H9 (cell line): ENCODE measurements around the gene PGGHG. TPM values are rescaled to one million over a fixed set of nuclear protein-coding genes. Genes with fewer than 3 reads are reported as not detected.

Experiments
- DNase-seq: peaks from one replicate; pipeline ENCODE4 v3.0.0-alpha.2; 2017
- H2AFZ ChIP-seq: one replicate; pipeline ENCODE4 v1.6.1; 2013; ENCODE audit warnings: mild to moderate bottlenecking, low read length, control low read depth, moderate library complexity
- H2AK5ac ChIP-seq: 2 replicates; pipeline ENCODE4 v1.6.1; 2013; ENCODE audit warnings: low read length, control low read depth, mixed read lengths; ENCODE audit not compliant: insufficient read length
- H2BK120ac ChIP-seq: one replicate; pipeline ENCODE4 v1.6.1; 2013; ENCODE audit warnings: low read depth, mild to moderate bottlenecking, low read length, control low read depth, inconsistent platforms; ENCODE audit not compliant: poor library complexity, severe bottlenecking
- H2BK12ac ChIP-seq: 2 replicates; pipeline ENCODE4 v1.6.1; 2013; ENCODE audit warnings: low read length, control low read depth, mixed read lengths, low read depth; ENCODE audit not compliant: insufficient read length
- H2BK15ac ChIP-seq: 2 replicates; pipeline ENCODE4 v1.6.1; 2013; ENCODE audit warnings: low read depth, low read length, control low read depth
- H2BK20ac ChIP-seq: one replicate; pipeline ENCODE4 v1.6.1; 2013; ENCODE audit warnings: low read depth, mild to moderate bottlenecking, low read length, control low read depth, inconsistent platforms; ENCODE audit not compliant: poor library complexity, severe bottlenecking
- H2BK5ac ChIP-seq: 2 replicates; pipeline ENCODE4 v1.6.1; 2013; ENCODE audit warnings: low read length, control low read depth, mixed read lengths; ENCODE audit not compliant: insufficient read length
- H3K14ac ChIP-seq: 2 replicates; pipeline ENCODE4 v1.6.1; 2013; ENCODE audit warnings: low read length, control low read depth; ENCODE audit not compliant: insufficient read depth
- H3K18ac ChIP-seq: 2 replicates; pipeline ENCODE4 v1.6.1; 2013; ENCODE audit warnings: low read depth, mild to moderate bottlenecking, mixed read lengths, low read length, control low read depth; ENCODE audit not compliant: insufficient read length
- H3K23ac ChIP-seq: 2 replicates; pipeline ENCODE4 v1.6.1; 2013; ENCODE audit warnings: low read length, control low read depth, mixed read lengths, low read depth; ENCODE audit not compliant: insufficient read length
- H3K23me2 ChIP-seq: 2 replicates; pipeline ENCODE4 v1.6.1; 2013; ENCODE audit warnings: low read depth, mild to moderate bottlenecking, mixed read lengths, low read length, control low read depth; ENCODE audit not compliant: insufficient read length, poor library complexity, severe bottlenecking
- H3K27ac ChIP-seq: 2 replicates; pipeline ENCODE4 v1.5.1; 2013; ENCODE audit warnings: low read length, control low read depth, mixed read lengths, low read depth; ENCODE audit not compliant: insufficient read length
- H3K27me3 ChIP-seq: 2 replicates; pipeline ENCODE4 v1.6.1; 2013; ENCODE audit warnings: low read length, control low read depth, inconsistent platforms; ENCODE audit not compliant: insufficient read depth
- H3K4ac ChIP-seq: 2 replicates; pipeline ENCODE4 v1.6.1; 2013; ENCODE audit warnings: low read depth, mild to moderate bottlenecking, control low read depth, inconsistent platforms, low read length, moderate library complexity
- H3K4me1 ChIP-seq: 2 replicates; pipeline ENCODE4 v1.6.1; 2013; ENCODE audit warnings: low read length, control low read depth, inconsistent platforms; ENCODE audit not compliant: insufficient read depth
- H3K4me2 ChIP-seq: 2 replicates; pipeline ENCODE4 v1.6.1; 2013; ENCODE audit warnings: low read length, control low read depth, mixed read lengths; ENCODE audit not compliant: insufficient read length, insufficient read depth
- H3K56ac ChIP-seq: 2 replicates; pipeline ENCODE4 v1.6.1; 2013; ENCODE audit warnings: low read depth, mild to moderate bottlenecking, mixed read lengths, low read length, control low read depth; ENCODE audit not compliant: insufficient read length
- H3K79me1 ChIP-seq: 2 replicates; pipeline ENCODE4 v1.6.1; 2013; ENCODE audit warnings: low read depth, mild to moderate bottlenecking, moderate library complexity, low read length, control low read depth, inconsistent platforms; ENCODE audit not compliant: insufficient read depth, poor library complexity, severe bottlenecking
- H3K79me2 ChIP-seq: 2 replicates; pipeline ENCODE4 v1.6.1; 2013; ENCODE audit warnings: low read length, control low read depth, inconsistent platforms; ENCODE audit not compliant: insufficient read depth
- H3K9ac ChIP-seq: 2 replicates; pipeline ENCODE4 v1.6.1; 2013; ENCODE audit warnings: low read length, control low read depth, mixed read lengths; ENCODE audit not compliant: insufficient read length; ENCODE audit errors: extremely low read depth
- H3K9me3 ChIP-seq: one replicate; pipeline ENCODE4 v1.6.1; 2013; ENCODE audit warnings: low read depth, low read length, inconsistent platforms; ENCODE audit not compliant: control insufficient read depth
- H3T11ph ChIP-seq: one replicate; pipeline ENCODE4 v1.6.1; 2013; ENCODE audit warnings: mild to moderate bottlenecking, low read length, control low read depth, inconsistent platforms
- H4K20me1 ChIP-seq: one replicate; pipeline ENCODE4 v1.6.1; 2013; ENCODE audit not compliant: control insufficient read depth, insufficient read length, insufficient read depth
- H4K5ac ChIP-seq: 2 replicates; pipeline ENCODE4 v1.6.1; 2013; ENCODE audit warnings: low read depth, mild to moderate bottlenecking, mixed read lengths, low read length, control low read depth; ENCODE audit not compliant: insufficient read length
- H4K8ac ChIP-seq: replicated peaks from 2 replicates; pipeline ENCODE4 v1.6.1; 2013; ENCODE audit warnings: low read length, control low read depth, mixed read lengths, low read depth; ENCODE audit not compliant: insufficient read length
- H4K91ac ChIP-seq: 2 replicates; pipeline ENCODE4 v1.6.1; 2013; ENCODE audit warnings: low read depth, mild to moderate bottlenecking, moderate library complexity, mixed read lengths, low read length, control low read depth; ENCODE audit not compliant: insufficient read length
- H3K27ac Mint-ChIP-seq, 3 experiments: 2 replicates in 2 of 3; 3 replicates in 1 of 3; pipeline ENCODE4 v1.8.0; 2020 to 2021; ENCODE audit warnings: mixed read lengths in 3 of 3, mild to moderate bottlenecking in 1 of 3, moderate library complexity in 1 of 3
- H3K27me3 Mint-ChIP-seq: 2 replicates; pipeline ENCODE4 v1.8.0; 2021; ENCODE audit warnings: low read depth, mild to moderate bottlenecking, moderate library complexity, mixed read lengths
- H3K36me3 Mint-ChIP-seq, 3 experiments: 2 replicates in 2 of 3; 3 replicates in 1 of 3; pipeline ENCODE4 v1.8.0; 2020 to 2021; ENCODE audit warnings: low read depth in 3 of 3, mixed read lengths in 3 of 3; ENCODE audit not compliant: insufficient read depth in 1 of 3
- H3K4me1 Mint-ChIP-seq, 2 experiments: 2 replicates each; pipeline ENCODE4 v1.8.0; 2020; ENCODE audit warnings: mixed read lengths in 2 of 2
- H3K4me3 Mint-ChIP-seq, 2 experiments: 2 replicates in 1 of 2; 3 replicates in 1 of 2; pipeline ENCODE4 v1.8.0; 2020 to 2021; ENCODE audit warnings: mild to moderate bottlenecking in 2 of 2, mixed read lengths in 2 of 2, moderate library complexity in 1 of 2
- H3K9me3 Mint-ChIP-seq, 2 experiments: 2 replicates in 1 of 2; 3 replicates in 1 of 2; pipeline ENCODE4 v1.8.0; 2020; ENCODE audit warnings: mild to moderate bottlenecking in 2 of 2, mixed read lengths in 2 of 2, moderate library complexity in 1 of 2
- WGBS: extraction: QIAGEN DNeasy Blood & Tissue Kit; methylation state at CpG from one replicate; pipeline ENCODE4 v1.1.7; 2013; ENCODE audit warnings: missing lambda C conversion rate, low lambda C conversion rate, mixed read lengths; ENCODE audit not compliant: insufficient read length; ENCODE audit errors: extremely low coverage; 5-methylcytosine and 5-hydroxymethylcytosine counted together
- total RNA-seq: library from RNA; stranded (reverse); gene quantifications from 2 replicates; pipeline ENCODE4 v1.2.1, GENCODE V29; 2021
- TF ChIP-seq, protein P1 (sequence below): fragments of 200-600 bp; sonication (generic); conservative IDR thresholded peaks from 3 replicates; pipeline ENCODE4 v1.8.0; 2021; ENCODE audit warnings: antibody characterized with exemption, mild to moderate bottlenecking

Gene PGGHG
- total RNA-seq, 1 experiment from 2014 or later, result 58.3 TPM

DNA sequence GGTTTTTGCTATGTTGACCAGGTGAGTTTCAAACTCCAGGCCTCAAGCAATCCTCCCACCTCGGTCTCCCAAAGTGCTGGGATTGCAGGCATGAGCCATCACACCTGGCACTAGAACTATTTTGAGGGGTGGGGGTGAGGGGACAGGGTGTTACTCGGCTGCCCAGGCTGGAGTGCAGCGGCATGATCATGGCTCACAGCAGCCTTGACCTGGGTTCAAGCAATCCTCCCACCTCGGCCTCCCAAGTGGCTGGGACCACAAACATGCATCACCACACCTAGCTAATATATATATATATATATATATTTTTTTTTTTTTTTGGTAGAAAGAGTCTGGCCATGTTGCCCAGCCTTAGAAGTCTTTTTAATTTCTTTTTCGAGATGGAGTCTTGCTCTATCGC, 48.8 kb downstream of the PGGHG start:
- TF ChIP-seq, protein P1, sequence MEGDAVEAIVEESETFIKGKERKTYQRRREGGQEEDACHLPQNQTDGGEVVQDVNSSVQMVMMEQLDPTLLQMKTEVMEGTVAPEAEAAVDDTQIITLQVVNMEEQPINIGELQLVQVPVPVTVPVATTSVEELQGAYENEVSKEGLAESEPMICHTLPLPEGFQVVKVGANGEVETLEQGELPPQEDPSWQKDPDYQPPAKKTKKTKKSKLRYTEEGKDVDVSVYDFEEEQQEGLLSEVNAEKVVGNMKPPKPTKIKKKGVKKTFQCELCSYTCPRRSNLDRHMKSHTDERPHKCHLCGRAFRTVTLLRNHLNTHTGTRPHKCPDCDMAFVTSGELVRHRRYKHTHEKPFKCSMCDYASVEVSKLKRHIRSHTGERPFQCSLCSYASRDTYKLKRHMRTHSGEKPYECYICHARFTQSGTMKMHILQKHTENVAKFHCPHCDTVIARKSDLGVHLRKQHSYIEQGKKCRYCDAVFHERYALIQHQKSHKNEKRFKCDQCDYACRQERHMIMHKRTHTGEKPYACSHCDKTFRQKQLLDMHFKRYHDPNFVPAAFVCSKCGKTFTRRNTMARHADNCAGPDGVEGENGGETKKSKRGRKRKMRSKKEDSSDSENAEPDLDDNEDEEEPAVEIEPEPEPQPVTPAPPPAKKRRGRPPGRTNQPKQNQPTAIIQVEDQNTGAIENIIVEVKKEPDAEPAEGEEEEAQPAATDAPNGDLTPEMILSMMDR, result no peak
- Mint-ChIP-seq H3K4me1 (peaks cover 56 to 60% of the 10 kb centered on the region in 2 experiments), H3K27me3 (no peaks in the 10 kb centered on the region; the same call in 1 of the 2 replicates), H3K9me3 (peaks cover 9 to 11% of the 10 kb centered on the region in 2 experiments), H3K27ac (no peak overlapping the region), H3K36me3 (peaks cover 0 to 10% (median 2%) of the 10 kb centered on the region in 3 experiments; a peak in 4 of 7 replicates), H3K4me3 (no peak overlapping the region)
- no peak overlapping the region for H2BK5ac ChIP-seq
- H3K79me2 ChIP-seq, result no peaks in the 10 kb centered on the region
- H3K9ac ChIP-seq, result no peak overlapping the region
- no peak overlapping the region for H2BK120ac ChIP-seq
- H3K23ac ChIP-seq, result no peak overlapping the region
- no peak overlapping the region for H3K4ac ChIP-seq
- no peak overlapping the region for H2AK5ac ChIP-seq
- no peaks in the 10 kb centered on the region for H3K79me1 ChIP-seq
- no peaks in the 10 kb centered on the region for H3K23me2 ChIP-seq
- no peak overlapping the region for H2BK12ac ChIP-seq
- no peaks in the 10 kb centered on the region for H3K27me3 ChIP-seq
- no peak overlapping the region for H2BK15ac ChIP-seq
- H3K56ac ChIP-seq, result no peak overlapping the region
- no peak overlapping the region for H3K27ac ChIP-seq
- H3K14ac ChIP-seq, result no peak overlapping the region
- no peak for DNase-seq
- no peaks in the 10 kb centered on the region for H3K9me3 ChIP-seq
- WGBS, result no CpG with 5 or more reads among the region's 6 CpGs
- peaks cover 12% of the 10 kb centered on the region for H3K4me1 ChIP-seq
- H4K91ac ChIP-seq, result no peak overlapping the region
- H2BK20ac ChIP-seq, result no peak overlapping the region
- H4K5ac ChIP-seq, result no peak overlapping the region
- H2AFZ ChIP-seq, result no peak overlapping the region
- no peaks in the 10 kb centered on the region for H4K20me1 ChIP-seq
- H3K4me2 ChIP-seq, result no peak overlapping the region
- H3K18ac ChIP-seq, result no peak overlapping the region
- H3T11ph ChIP-seq, result no peak overlapping the region
- H4K8ac ChIP-seq, result no peak overlapping the region
